Upper lobe of right lung (tissue), 1 donor: Measurements from ENCODE around the gene PLXNA4. TPM values are rescaled to one million over a fixed set of nuclear protein-coding genes. Genes with fewer than 3 reads are reported as not detected.
A peak's percentile ranks its signal among the peaks of the same experiment; 100 is the strongest.

Experiments used
- ATAC-seq: fragments of 200-7000 bp; cut with Tn5 transposase; one replicate; pipeline ENCODE4 v1.9.1; 2020; ENCODE audit warnings: mild to moderate bottlenecking, moderate library complexity
- DNase-seq: peaks from one replicate; pipeline ENCODE4 v3.0.0-alpha.2; 2020
- H3K27ac ChIP-seq: fragments of 200-600 bp; one replicate; pipeline ENCODE4 v1.8.0; 2022
- H3K27me3 ChIP-seq: fragments of 200-600 bp; one replicate; pipeline ENCODE4 v1.8.0; 2022; ENCODE audit warnings: mild to moderate bottlenecking
- H3K36me3 ChIP-seq: fragments of 200-600 bp; one replicate; pipeline ENCODE4 v1.8.0; 2022
- H3K4me1 ChIP-seq: fragments of 200-600 bp; one replicate; pipeline ENCODE4 v1.8.0; 2022
- H3K4me3 ChIP-seq: fragments of 200-600 bp; one replicate; pipeline ENCODE4 v1.8.0; 2022; ENCODE audit warnings: mild to moderate bottlenecking
- H3K9me3 ChIP-seq: fragments of 200-600 bp; one replicate; pipeline ENCODE4 v1.8.0; 2022
- CTCF ChIP-seq: fragments of 200-600 bp; IDR thresholded peaks from one replicate; pipeline ENCODE4 v1.8.0; 2022; ENCODE audit warnings: antibody characterized with exemption
- intact Hi-C: fragments of 100-400 bp; cut with DNase I; formaldehyde crosslinking; loops from one replicate; pipeline ENCODE4 v1.11.0; 2022
- total RNA-seq: library from RNA; stranded (reverse); fragmentation: NEBNext Ultra II Directional; extraction: Animal tissue kit (Norgen Biotek cat#: 25700); gene quantifications from one replicate; pipeline ENCODE4 v1.2.1, GENCODE V29; 2021
- donor health status: DM: no; HTN: yes; CAD: no; lungs with severe emphysema.

PLXNA4 gene
- total RNA-seq, 1 donor from 2014 or later, result 7.2 TPM

GRCh38 chr7:132443761-132444520, 132.3 kb downstream of the PLXNA4 start:
- no peak overlapping the region for H3K4me3 ChIP-seq
- H3K36me3 ChIP-seq, result no peaks in the 10 kb centered on the region
- no peak overlapping the region for H3K27ac ChIP-seq
- DNase-seq (no peak), ATAC-seq (no peak)
- TF ChIP-seq CTCF, result no peak
- H3K4me1 ChIP-seq, result no peaks in the 10 kb centered on the region
- H3K9me3 ChIP-seq, result no peaks in the 10 kb centered on the region
- intact Hi-C loops, result no loop called here
- H3K27me3 ChIP-seq, result no peaks in the 10 kb centered on the region

DNA sequence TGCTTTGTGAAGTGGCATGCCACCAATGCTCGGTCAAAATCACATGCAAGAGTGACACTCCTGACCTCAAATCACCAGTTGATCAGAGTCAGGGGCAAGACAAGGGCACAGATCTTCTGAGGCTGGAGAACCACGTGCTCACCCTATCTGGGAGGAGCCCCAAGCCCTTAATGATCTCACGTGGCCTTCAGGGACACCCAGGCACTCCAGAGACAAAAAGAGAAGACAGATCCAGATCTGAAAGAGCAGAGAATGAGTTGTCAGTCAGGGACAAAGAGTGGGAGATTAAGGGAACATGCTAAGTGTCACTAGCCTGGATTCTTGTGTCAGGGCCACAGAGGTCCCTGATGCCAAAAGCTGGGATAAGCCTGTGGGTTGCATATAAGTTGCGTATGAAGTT, 134.3 kb downstream of the PLXNA4 start:
- H3K27me3 ChIP-seq, result no peaks in the 10 kb centered on the region
- no peaks in the 10 kb centered on the region for H3K36me3 ChIP-seq
- DNase-seq (no peak), ATAC-seq (no peak)
- no peaks in the 10 kb centered on the region for H3K4me1 ChIP-seq
- H3K4me3 ChIP-seq, result no peak overlapping the region
- TF ChIP-seq CTCF, result no peak
- no peak overlapping the region for H3K27ac ChIP-seq
- no peaks in the 10 kb centered on the region for H3K9me3 ChIP-seq
- intact Hi-C loops, result no loop called here

DNA sequence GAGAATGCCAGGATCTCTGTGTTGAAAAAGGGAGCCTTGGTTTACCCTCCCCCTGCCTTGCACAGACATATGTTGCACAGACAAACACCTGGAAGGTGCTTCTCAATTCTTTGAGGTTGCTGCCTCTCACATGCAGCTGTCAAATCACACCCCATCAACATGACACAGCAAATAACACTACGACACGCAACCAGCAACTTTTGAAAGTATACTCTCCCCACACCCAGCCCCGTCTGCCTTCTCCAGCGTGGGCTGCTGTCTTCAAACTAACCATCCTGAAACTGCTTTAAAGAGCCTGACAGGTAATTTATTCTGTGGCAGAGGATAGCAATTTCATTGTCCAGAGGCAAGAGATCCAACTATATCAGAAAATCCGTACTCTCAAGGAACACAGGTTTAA, 136.1 kb downstream of the PLXNA4 start:
- ATAC-seq (no peak), DNase-seq (no peak)
- Histone ChIP-seq H3K27ac (no peak overlapping the region), H3K27me3 (no peaks in the 10 kb centered on the region), H3K36me3 (no peaks in the 10 kb centered on the region), H3K4me3 (no peak overlapping the region), H3K4me1 (no peaks in the 10 kb centered on the region), H3K9me3 (no peaks in the 10 kb centered on the region)
- intact Hi-C loops, result no loop called here
- no peak for TF ChIP-seq CTCF

GRCh38 chr7:132438926-132439325, 137.3 kb downstream of the PLXNA4 start:
- ATAC-seq, result no peak

GRCh38 chr7:132437730-132438129, 138.5 kb downstream of the PLXNA4 start:
- H3K27ac ChIP-seq, result no peak overlapping the region
- no peaks in the 10 kb centered on the region for H3K36me3 ChIP-seq
- H3K4me1 ChIP-seq, result peaks cover 3% of the 10 kb centered on the region
- no peaks in the 10 kb centered on the region for H3K9me3 ChIP-seq
- no peak for DNase-seq
- intact Hi-C loops, result no loop called here
- H3K27me3 ChIP-seq, result no peaks in the 10 kb centered on the region
- H3K4me3 ChIP-seq, result no peak overlapping the region
- TF ChIP-seq CTCF, result no peak
- ATAC-seq, result peak; percentile 34

More at GRCh38 chr7:132438926-132439325, 137.3 kb downstream of the PLXNA4 start:
- Histone ChIP-seq H3K27ac (no peak overlapping the region), H3K27me3 (no peaks in the 10 kb centered on the region), H3K9me3 (no peaks in the 10 kb centered on the region), H3K4me3 (no peak overlapping the region), H3K4me1 (no peaks in the 10 kb centered on the region), H3K36me3 (no peaks in the 10 kb centered on the region)
- intact Hi-C loops, result no loop called here
- no peak for DNase-seq
- TF ChIP-seq CTCF, result no peak
